ENCODE results near the gene STOML1.

Gene STOML1

DNA sequence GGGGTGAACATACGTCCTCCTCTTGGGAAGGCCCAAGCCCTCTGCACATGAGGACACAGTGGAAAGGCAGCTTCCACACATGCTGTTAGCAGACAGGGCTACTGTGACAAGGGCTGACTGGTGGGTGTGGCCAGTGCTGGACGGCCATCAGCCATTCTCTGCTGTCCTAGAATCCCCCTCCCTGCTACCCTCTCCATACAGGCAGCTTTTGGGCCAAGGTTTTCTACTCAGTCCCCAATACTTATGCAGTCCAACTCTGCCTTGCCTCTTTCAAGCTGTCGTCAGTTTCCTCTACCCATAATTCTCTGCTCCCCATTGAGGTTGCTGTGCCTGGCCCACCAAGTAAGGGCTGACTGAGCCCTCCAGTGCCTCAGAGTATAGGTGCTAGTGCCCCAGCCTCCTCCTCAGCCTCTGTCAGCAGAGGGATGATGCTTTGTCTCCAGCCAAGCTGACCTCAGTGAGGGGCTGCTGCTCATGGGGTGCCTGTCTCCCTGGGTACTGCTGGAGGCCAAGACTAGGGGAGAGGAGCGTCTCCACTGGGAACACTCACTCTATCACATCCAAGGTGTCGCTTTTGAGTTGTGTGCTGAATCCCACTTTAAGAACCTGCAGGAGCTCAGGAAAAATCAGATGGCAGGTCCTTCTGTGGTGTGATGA, 63.0 kb downstream of the STOML1 start:
- no peak for DNase-seq (ENCODE audit: low read depth)
